Fibroblast of lung (primary cell): ENCODE data around the gene PALMD. TPM values are rescaled to one million over a fixed set of nuclear protein-coding genes. Genes with fewer than 3 reads are reported as not detected.

Experiments used
- DNase-seq, 2 donors: peaks; one replicate each; pipeline versions ENCODE4 v3.0.0 to v3.0.0-alpha.2; 2010; ENCODE audit warnings: low read depth in 2 of 2
- H2AFZ ChIP-seq: 2 replicates; pipeline ENCODE4 v1.5.1; 2012; ENCODE audit warnings: low read length, control low read depth, inconsistent platforms
- H3K27ac ChIP-seq: 2 replicates; pipeline ENCODE4 v1.5.1; 2011; ENCODE audit warnings: low read length, control low read depth; ENCODE audit not compliant: insufficient read depth
- H3K27me3 ChIP-seq: 2 replicates; pipeline ENCODE4 v1.5.1; 2011; ENCODE audit warnings: mild to moderate bottlenecking, low read length; ENCODE audit not compliant: control insufficient read depth, insufficient read depth
- H3K36me3 ChIP-seq: 2 replicates; pipeline ENCODE4 v1.5.1; 2011; ENCODE audit warnings: low read length; ENCODE audit not compliant: control insufficient read depth, insufficient read depth
- H3K4me1 ChIP-seq: 2 replicates; pipeline ENCODE4 v1.5.1; 2011; ENCODE audit warnings: low read length; ENCODE audit not compliant: control insufficient read depth, insufficient read depth; ENCODE audit errors: extremely low read depth
- H3K4me2 ChIP-seq: 2 replicates; pipeline ENCODE4 v1.5.1; 2011; ENCODE audit warnings: low read length, control low read depth; ENCODE audit not compliant: insufficient read depth; ENCODE audit errors: extremely low read depth
- H3K4me3 ChIP-seq, 4 experiments: fragments of 200-600 bp in 1 of 4; sonication (generic) in 1 of 4; replicated peaks in 1 of 4; 2 replicates each; pipeline ENCODE4 v1.5.1; 2011 to 2016; ENCODE audit warnings: low read length in 4 of 4, low read depth in 3 of 4, mild to moderate bottlenecking in 3 of 4, control low read depth in 2 of 4, inconsistent platforms in 1 of 4, mixed read lengths in 1 of 4; ENCODE audit not compliant: insufficient read depth in 1 of 4; ENCODE audit errors: control extremely low read depth in 1 of 4
- H3K79me2 ChIP-seq: 2 replicates; pipeline ENCODE4 v1.5.1; 2012; ENCODE audit warnings: mild to moderate bottlenecking, low read length, inconsistent platforms; ENCODE audit not compliant: control insufficient read depth, insufficient read depth
- H3K9ac ChIP-seq: 2 replicates; pipeline ENCODE4 v1.5.1; 2011; ENCODE audit warnings: mild to moderate bottlenecking, low read length, control low read depth; ENCODE audit not compliant: insufficient read depth
- H3K9me3 ChIP-seq: 2 replicates; pipeline ENCODE4 v1.5.1; 2012; ENCODE audit warnings: low read depth, low read length; ENCODE audit not compliant: control insufficient read depth, insufficient read depth
- H4K20me1 ChIP-seq: 2 replicates; pipeline ENCODE4 v1.5.1; 2011; ENCODE audit warnings: low read length; ENCODE audit not compliant: control insufficient read depth, insufficient read depth; ENCODE audit errors: extremely low read depth
- EZH2 ChIP-seq: IDR thresholded peaks from 2 replicates; pipeline ENCODE4 v1.5.1; 2012; ENCODE audit warnings: low read length, control low read depth, mild to moderate bottlenecking; ENCODE audit errors: missing control alignments
- polyA minus RNA-seq: library from RNA; depleted of rRNA, polyadenylated mRNA; stranded (reverse); fragments of >200 nt; gene quantifications from 2 replicates; pipeline ENCODE4 v1.2.3, GENCODE V29; 2011; ENCODE audit warnings: low replicate concordance
- polyA plus RNA-seq, 2 donors: library from polyadenylated mRNA; depleted of rRNA in 1 of 2; stranded (reverse) in 1 of 2; unstranded in 1 of 2; fragments of >200 nt; gene quantifications; 2 replicates each; pipeline ENCODE4 v1.2.1, GENCODE V29; 2011 to 2012; ENCODE audit warnings: missing spikeins in 1 of 2
- total RNA-seq: library from RNA; depleted of rRNA; stranded (reverse); fragments of >200 nt; gene quantifications from 2 replicates; pipeline ENCODE4 v1.2.1, GENCODE V29; 2014
- TF ChIP-seq, protein P1 (sequence below), 2 donors: IDR thresholded peaks in 1 of 2; conservative IDR thresholded peaks in 1 of 2; 1 replicate in 1 of 2; 2 replicates in 1 of 2; pipeline ENCODE4 v1.5.1; 2011 to 2012; ENCODE audit warnings: low read length in 2 of 2, control low read depth in 1 of 2, inconsistent platforms in 1 of 2, low read depth in 1 of 2, mild to moderate bottlenecking in 1 of 2

Gene PALMD, protein sequence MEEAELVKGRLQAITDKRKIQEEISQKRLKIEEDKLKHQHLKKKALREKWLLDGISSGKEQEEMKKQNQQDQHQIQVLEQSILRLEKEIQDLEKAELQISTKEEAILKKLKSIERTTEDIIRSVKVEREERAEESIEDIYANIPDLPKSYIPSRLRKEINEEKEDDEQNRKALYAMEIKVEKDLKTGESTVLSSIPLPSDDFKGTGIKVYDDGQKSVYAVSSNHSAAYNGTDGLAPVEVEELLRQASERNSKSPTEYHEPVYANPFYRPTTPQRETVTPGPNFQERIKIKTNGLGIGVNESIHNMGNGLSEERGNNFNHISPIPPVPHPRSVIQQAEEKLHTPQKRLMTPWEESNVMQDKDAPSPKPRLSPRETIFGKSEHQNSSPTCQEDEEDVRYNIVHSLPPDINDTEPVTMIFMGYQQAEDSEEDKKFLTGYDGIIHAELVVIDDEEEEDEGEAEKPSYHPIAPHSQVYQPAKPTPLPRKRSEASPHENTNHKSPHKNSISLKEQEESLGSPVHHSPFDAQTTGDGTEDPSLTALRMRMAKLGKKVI
- 0.51 and 1.5 TPM in 2 replicates for total RNA-seq
- 0.91 and 31.0 TPM in 2 replicates for polyA plus RNA-seq
- polyA plus RNA-seq (2012): 0.96 and 33.9 TPM in 2 replicates
- 6.0 TPM in 1 of 2 replicates, not detected in the other for polyA minus RNA-seq

DNA sequence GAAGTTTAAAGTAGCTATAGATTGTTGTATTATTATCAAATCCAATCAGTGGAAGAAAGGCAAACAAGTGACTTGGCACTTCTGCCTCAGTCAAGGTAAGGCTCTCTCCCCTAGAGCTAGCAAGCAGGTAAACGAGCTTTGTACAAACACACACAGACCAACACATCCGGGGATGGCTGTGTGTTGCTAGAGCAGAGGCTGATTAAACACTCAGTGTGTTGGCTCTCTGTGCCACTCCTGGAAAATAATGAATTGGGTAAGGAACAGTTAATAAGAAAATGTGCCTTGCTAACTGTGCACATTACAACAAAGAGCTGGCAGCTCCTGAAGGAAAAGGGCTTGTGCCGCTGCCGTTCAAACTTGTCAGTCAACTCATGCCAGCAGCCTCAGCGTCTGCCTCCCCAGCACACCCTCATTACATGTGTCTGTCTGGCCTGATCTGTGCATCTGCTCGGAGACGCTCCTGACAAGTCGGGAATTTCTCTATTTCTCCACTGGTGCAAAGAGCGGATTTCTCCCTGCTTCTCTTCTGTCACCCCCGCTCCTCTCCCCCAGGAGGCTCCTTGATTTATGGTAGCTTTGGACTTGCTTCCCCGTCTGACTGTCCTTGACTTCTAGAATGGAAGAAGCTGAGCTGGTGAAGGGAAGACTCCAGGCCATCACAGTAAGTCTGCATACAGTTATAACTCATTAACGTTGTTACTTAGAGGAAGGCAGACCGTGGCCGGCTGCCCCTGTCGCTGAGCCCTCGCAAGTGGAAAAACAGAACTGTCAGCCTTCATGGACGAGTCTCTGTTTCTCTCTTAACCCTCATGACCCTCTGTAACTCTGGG is at the start of gene PALMD:
Gene PALMD, plus strand, starts transcription at position 415 of the 833 bp plus-strand sequence. Its CDS starts 205 bp downstream, at position 620.
- Histone ChIP-seq H3K27me3 (no peaks in the 10 kb centered on the region), H3K9ac (peak within 1 kb of the TSS; percentile 18), H3K27ac (no peak within 1 kb of the TSS), H3K4me3 (peak within 1 kb of the TSS; percentile 15 to 48 (median 26)), H3K4me2 (peak within 1 kb of the TSS; percentile 78), H3K79me2 (no peaks in the 10 kb centered on the region), H4K20me1 (no peaks in the 10 kb centered on the region), H3K9me3 (no peaks in the 10 kb centered on the region), H3K4me1 (peaks cover 2% of the 10 kb centered on the region), H3K36me3 (no peaks in the 10 kb centered on the region), H2AFZ (peak within 1 kb of the TSS; percentile 52)
- TF ChIP-seq EZH2: no peak
- TF ChIP-seq, protein P1, sequence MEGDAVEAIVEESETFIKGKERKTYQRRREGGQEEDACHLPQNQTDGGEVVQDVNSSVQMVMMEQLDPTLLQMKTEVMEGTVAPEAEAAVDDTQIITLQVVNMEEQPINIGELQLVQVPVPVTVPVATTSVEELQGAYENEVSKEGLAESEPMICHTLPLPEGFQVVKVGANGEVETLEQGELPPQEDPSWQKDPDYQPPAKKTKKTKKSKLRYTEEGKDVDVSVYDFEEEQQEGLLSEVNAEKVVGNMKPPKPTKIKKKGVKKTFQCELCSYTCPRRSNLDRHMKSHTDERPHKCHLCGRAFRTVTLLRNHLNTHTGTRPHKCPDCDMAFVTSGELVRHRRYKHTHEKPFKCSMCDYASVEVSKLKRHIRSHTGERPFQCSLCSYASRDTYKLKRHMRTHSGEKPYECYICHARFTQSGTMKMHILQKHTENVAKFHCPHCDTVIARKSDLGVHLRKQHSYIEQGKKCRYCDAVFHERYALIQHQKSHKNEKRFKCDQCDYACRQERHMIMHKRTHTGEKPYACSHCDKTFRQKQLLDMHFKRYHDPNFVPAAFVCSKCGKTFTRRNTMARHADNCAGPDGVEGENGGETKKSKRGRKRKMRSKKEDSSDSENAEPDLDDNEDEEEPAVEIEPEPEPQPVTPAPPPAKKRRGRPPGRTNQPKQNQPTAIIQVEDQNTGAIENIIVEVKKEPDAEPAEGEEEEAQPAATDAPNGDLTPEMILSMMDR (conservative IDR thresholded peaks at IDR 0.05 in 1 of 2, IDR thresholded peaks at IDR 0.05 in 1 of 2; ENCODE audit: low read depth in 1 of 2, low read length in 2 of 2): no peak
- DNase-seq: peak in 1 of 2 donors; percentile 27

DNA sequence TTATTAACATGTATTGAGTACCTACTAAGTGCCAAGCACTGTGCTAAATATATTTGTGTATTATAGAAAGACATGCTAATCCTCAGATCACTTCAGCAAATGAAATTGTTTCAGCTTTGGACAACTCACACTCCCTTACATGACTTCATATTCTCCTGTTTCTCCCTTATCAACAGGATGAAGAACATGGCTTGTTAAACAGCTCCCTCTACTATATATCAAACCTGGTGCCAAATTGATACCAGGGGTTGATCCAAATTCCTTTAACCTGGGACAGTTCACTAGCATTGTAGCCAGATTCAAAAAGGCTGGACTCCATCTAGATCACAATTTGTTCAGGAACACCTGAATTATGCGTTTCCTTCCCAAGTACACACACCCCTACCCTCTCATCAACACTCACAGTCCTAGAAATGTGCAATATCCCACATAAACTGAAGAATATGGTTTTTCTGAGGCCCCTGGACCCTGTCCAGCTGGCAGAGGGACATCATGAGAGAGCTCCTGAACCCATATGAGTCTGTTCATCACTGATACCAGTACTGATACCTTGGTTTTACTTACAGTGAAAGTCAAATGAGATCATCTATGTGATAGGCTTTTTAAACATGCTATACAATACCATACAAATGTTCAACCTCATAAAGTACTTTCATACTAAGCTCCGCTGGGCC is 47.0 kb upstream of the PALMD start:
- Histone ChIP-seq H3K36me3 (no peaks in the 10 kb centered on the region), H3K27ac (peak overlapping the region; percentile 73), H3K79me2 (no peaks in the 10 kb centered on the region), H2AFZ (no peak overlapping the region), H3K4me2 (no peak overlapping the region), H3K4me3 (no peak overlapping the region), H3K9ac (no peak overlapping the region), H3K9me3 (no peaks in the 10 kb centered on the region), H4K20me1 (no peaks in the 10 kb centered on the region), H3K4me1 (peaks cover 8% of the 10 kb centered on the region), H3K27me3 (no peaks in the 10 kb centered on the region)
- DNase-seq: peak in 1 of 2 donors; percentile 53
- TF ChIP-seq, protein P1 (conservative IDR thresholded peaks at IDR 0.05 in 1 of 2, IDR thresholded peaks at IDR 0.05 in 1 of 2; ENCODE audit: low read depth in 1 of 2, low read length in 2 of 2): no peak
- TF ChIP-seq EZH2: no peak
